HepG2 (cell line): ENCODE data around the gene CBX2. TPM values are rescaled to one million over a fixed set of nuclear protein-coding genes. Genes with fewer than 3 reads are reported as not detected.

ENCODE experiments used
- CHD4 ChIP-seq: fragments of 200-600 bp; sonication (generic); IDR thresholded peaks from 2 replicates; pipeline ENCODE4 v1.7.0; 2017; ENCODE audit warnings: mild to moderate bottlenecking, low read length, borderline replicate concordance
- DDIT3 ChIP-seq: sonication (generic); formaldehyde crosslinking; IDR thresholded peaks from 2 replicates; pipeline ENCODE4 v1.4.0; 2020; ENCODE audit warnings: mild to moderate bottlenecking, missing genetic modification reagents
- HINFP ChIP-seq: sonication (generic); formaldehyde crosslinking; IDR thresholded peaks from 2 replicates; pipeline ENCODE4 v1.4.0; 2020; ENCODE audit warnings: low read depth, mild to moderate bottlenecking, missing genetic modification reagents
- HNRNPUL1 ChIP-seq: fragments of 200-400 bp; formaldehyde crosslinking; IDR thresholded peaks from 2 replicates; pipeline ENCODE4 v1.6.1; 2017; ENCODE audit warnings: low read depth, mild to moderate bottlenecking, low read length, moderate library complexity
- KLF6 ChIP-seq: IDR thresholded peaks from 2 replicates; pipeline ENCODE4 v1.8.0; 2016; ENCODE audit warnings: missing biosample characterization, missing genetic modification reagents
- MAZ ChIP-seq, 2 experiments: sonication (generic) in 1 of 2; formaldehyde crosslinking in 1 of 2; IDR thresholded peaks; 2 replicates each; pipeline versions ENCODE4 v1.5.0 to v1.6.1; 2012 to 2020; ENCODE audit warnings: low read depth in 2 of 2, mild to moderate bottlenecking in 2 of 2, borderline replicate concordance in 1 of 2, improper control_type of control experiment in 1 of 2, low read length in 1 of 2, missing genetic modification reagents in 1 of 2, moderate library complexity in 1 of 2
- NFYB ChIP-seq: sonication (generic); formaldehyde crosslinking; IDR thresholded peaks from 2 replicates; pipeline ENCODE4 v1.4.0; 2020; ENCODE audit warnings: missing genetic modification reagents
- YEATS4 ChIP-seq: sonication (generic); formaldehyde crosslinking; IDR thresholded peaks from 2 replicates; pipeline ENCODE4 v1.4.0; 2020; ENCODE audit warnings: missing genetic modification reagents, borderline replicate concordance
- ZNF256 ChIP-seq: sonication (generic); formaldehyde crosslinking; conservative IDR thresholded peaks from 2 replicates; pipeline ENCODE4 v1.4.0; 2020; ENCODE audit warnings: missing genetic modification reagents
- ZNF3 ChIP-seq: IDR thresholded peaks from 2 replicates; pipeline ENCODE4 v1.7.0; 2017; ENCODE audit warnings: inconsistent platforms
- ZNF407 ChIP-seq: sonication (generic); formaldehyde crosslinking; IDR thresholded peaks from one replicate; pipeline ENCODE4 v1.5.1; 2020; ENCODE audit warnings: mild to moderate bottlenecking, missing genetic modification reagents; ENCODE audit errors: not compliant biosample characterization
- ZNF414 ChIP-seq: sonication (generic); formaldehyde crosslinking; IDR thresholded peaks from 2 replicates; pipeline ENCODE4 v1.5.0; 2020; ENCODE audit warnings: missing genetic modification reagents
- ZNF441 ChIP-seq: sonication (generic); formaldehyde crosslinking; IDR thresholded peaks from 2 replicates; pipeline ENCODE4 v1.7.0; 2021; ENCODE audit warnings: missing genetic modification reagents, borderline replicate concordance
- ZNF550 ChIP-seq: sonication (generic); formaldehyde crosslinking; IDR thresholded peaks from 2 replicates; pipeline ENCODE4 v1.4.0; 2020; ENCODE audit warnings: mild to moderate bottlenecking, missing genetic modification reagents, borderline replicate concordance
- ZNF572 ChIP-seq: sonication (generic); formaldehyde crosslinking; IDR thresholded peaks from 2 replicates; pipeline ENCODE4 v1.5.1; 2020; ENCODE audit warnings: mild to moderate bottlenecking, missing genetic modification reagents
- ZNF607 ChIP-seq: sonication (generic); formaldehyde crosslinking; IDR thresholded peaks from 2 replicates; pipeline ENCODE4 v1.5.1; 2020; ENCODE audit warnings: missing genetic modification reagents, mild to moderate bottlenecking, borderline replicate concordance
- ZNF614 ChIP-seq: IDR thresholded peaks from 2 replicates; pipeline ENCODE4 v1.6.1; 2018; ENCODE audit warnings: missing biosample characterization, missing genetic modification reagents, inconsistent platforms, borderline replicate concordance
- polyA plus RNA-seq, 8 experiments: library from polyadenylated mRNA; depleted of rRNA in 3 of 8; stranded (reverse) in 7 of 8; unstranded in 1 of 8; fragments of >200 nt; fragmentation: Illumina TruSeq in 4 of 8; extraction: Trizol in 4 of 8; gene quantifications; 2 replicates each; pipeline versions ENCODE4 v1.2.1 to v1.2.3, GENCODE V29; 2011 to 2016; ENCODE audit warnings: low read depth in 4 of 8, missing spikeins in 1 of 8, mixed read lengths in 1 of 8; ENCODE audit not compliant: insufficient read depth in 1 of 8
- total RNA-seq, 5 experiments: library from RNA; depleted of rRNA; stranded (reverse); fragments of >200 nt; fragmentation: Illumina TruSeq; extraction: Trizol; gene quantifications; 2 replicates each; pipeline ENCODE4 v1.2.3, GENCODE V29; 2016; ENCODE audit warnings: low read depth in 1 of 5

CBX2 gene
- total and polyA plus RNA-seq, 2 of the 13 experiments (the other 11 are each of a cell fraction or from before 2014, with no cell fraction given), result 14.5 to 31.1 TPM

- peak; percentile 89; the same call in 1 of the 2 replicates for TF ChIP-seq ZNF441
- peak; percentile 99 for TF ChIP-seq ZNF607 (CRISPR knock-in tag)
- peak; percentile 21; the same call in 1 of the 2 replicates for TF ChIP-seq NFYB (CRISPR knock-in tag)
- no peak for TF ChIP-seq YEATS4 (CRISPR knock-in tag)
- peak; percentile 95 for TF ChIP-seq KLF6 (CRISPR knock-in tag)
- TF ChIP-seq ZNF256 (CRISPR knock-in tag), result no peak
- TF ChIP-seq ZNF572 (CRISPR knock-in tag), result 0 out of 2 replicates have a peak, but pooled peaks have one; percentile 7
- peak; percentile 23; the same call in 1 of the 2 replicates for TF ChIP-seq ZNF614
- no peak; the same call in 1 of the 2 replicates for TF ChIP-seq ZNF550
- TF ChIP-seq ZNF3 (CRISPR knock-in tag), result no peak; the same call in 1 of the 2 replicates
- TF ChIP-seq ZNF407 (CRISPR knock-in tag), result peak; percentile 94
- TF ChIP-seq DDIT3 (CRISPR knock-in tag), result no peak
- no peak for TF ChIP-seq CHD4
- TF ChIP-seq HINFP (CRISPR knock-in tag), result peak; percentile 87
- no peak for TF ChIP-seq MAZ (IDR thresholded peaks at IDR 0.05; ENCODE audit: borderline replicate concordance, low read depth, low read length)
- peak; percentile 80 for TF ChIP-seq MAZ (CRISPR knock-in tag; IDR thresholded peaks at IDR 0.05; ENCODE audit: low read depth)
- TF ChIP-seq ZNF414 (CRISPR knock-in tag), result peak; percentile 89
- no peak for TF ChIP-seq HNRNPUL1
Measured at GRCh38 chr17:79803997-79804855, 26.3 kb downstream of the CBX2 start (continued).
